Measurements from ENCODE around the gene PKN3. TPM values are rescaled to one million over a fixed set of nuclear protein-coding genes. Genes with fewer than 3 reads are reported as not detected.

The PKN3 gene
- total and polyA plus RNA-seq, 9 of the 15 experiments (the other 6 are each of a cell fraction or from before 2014, with no cell fraction given): 0.82 to 49.2 (median 19.7) TPM

- peak; percentile 67; the same call in 1 of the 2 replicates for TF ChIP-seq STAT6 (CRISPR knock-in tag; IDR thresholded peaks at IDR 0.05)
- TF ChIP-seq ZNF77 (CRISPR knock-in tag; IDR thresholded peaks at IDR 0.05): no peak
- TF ChIP-seq ZNF830 (CRISPR knock-in tag; IDR thresholded peaks at IDR 0.05): no peak
- peak; percentile 96 for TF ChIP-seq HDGF (IDR thresholded peaks at IDR 0.05)
- TF ChIP-seq ESRRB (CRISPR knock-in tag; IDR thresholded peaks at IDR 0.05; ENCODE audit: borderline replicate concordance): no peak
- TF ChIP-seq HNRNPK (IDR thresholded peaks at IDR 0.05; ENCODE audit: low read depth, low read length, poor library complexity, severe bottlenecking): no peak
- no peak for TF ChIP-seq ZNF212 (CRISPR knock-in tag; IDR thresholded peaks at IDR 0.05)
- no peak for TF ChIP-seq ELF2 (CRISPR knock-in tag; IDR thresholded peaks at IDR 0.05)
- TF ChIP-seq DACH1 (IDR thresholded peaks at IDR 0.05; ENCODE audit: partially characterized antibody): no peak
- TF ChIP-seq, protein P1, sequence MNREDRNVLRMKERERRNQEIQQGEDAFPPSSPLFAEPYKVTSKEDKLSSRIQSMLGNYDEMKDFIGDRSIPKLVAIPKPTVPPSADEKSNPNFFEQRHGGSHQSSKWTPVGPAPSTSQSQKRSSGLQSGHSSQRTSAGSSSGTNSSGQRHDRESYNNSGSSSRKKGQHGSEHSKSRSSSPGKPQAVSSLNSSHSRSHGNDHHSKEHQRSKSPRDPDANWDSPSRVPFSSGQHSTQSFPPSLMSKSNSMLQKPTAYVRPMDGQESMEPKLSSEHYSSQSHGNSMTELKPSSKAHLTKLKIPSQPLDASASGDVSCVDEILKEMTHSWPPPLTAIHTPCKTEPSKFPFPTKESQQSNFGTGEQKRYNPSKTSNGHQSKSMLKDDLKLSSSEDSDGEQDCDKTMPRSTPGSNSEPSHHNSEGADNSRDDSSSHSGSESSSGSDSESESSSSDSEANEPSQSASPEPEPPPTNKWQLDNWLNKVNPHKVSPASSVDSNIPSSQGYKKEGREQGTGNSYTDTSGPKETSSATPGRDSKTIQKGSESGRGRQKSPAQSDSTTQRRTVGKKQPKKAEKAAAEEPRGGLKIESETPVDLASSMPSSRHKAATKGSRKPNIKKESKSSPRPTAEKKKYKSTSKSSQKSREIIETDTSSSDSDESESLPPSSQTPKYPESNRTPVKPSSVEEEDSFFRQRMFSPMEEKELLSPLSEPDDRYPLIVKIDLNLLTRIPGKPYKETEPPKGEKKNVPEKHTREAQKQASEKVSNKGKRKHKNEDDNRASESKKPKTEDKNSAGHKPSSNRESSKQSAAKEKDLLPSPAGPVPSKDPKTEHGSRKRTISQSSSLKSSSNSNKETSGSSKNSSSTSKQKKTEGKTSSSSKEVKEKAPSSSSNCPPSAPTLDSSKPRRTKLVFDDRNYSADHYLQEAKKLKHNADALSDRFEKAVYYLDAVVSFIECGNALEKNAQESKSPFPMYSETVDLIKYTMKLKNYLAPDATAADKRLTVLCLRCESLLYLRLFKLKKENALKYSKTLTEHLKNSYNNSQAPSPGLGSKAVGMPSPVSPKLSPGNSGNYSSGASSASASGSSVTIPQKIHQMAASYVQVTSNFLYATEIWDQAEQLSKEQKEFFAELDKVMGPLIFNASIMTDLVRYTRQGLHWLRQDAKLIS (CRISPR knock-in tag; IDR thresholded peaks at IDR 0.05): peak; percentile 33; the same call in 1 of the 2 replicates
- TF ChIP-seq SMARCB1 (IDR thresholded peaks at IDR 0.05; ENCODE audit: insufficient read length, low read depth): no peak
- no peak for TF ChIP-seq TCF7 (IDR thresholded peaks at IDR 0.05; ENCODE audit: borderline replicate concordance)
- TF ChIP-seq MLLT1 (IDR thresholded peaks at IDR 0.05): 0 out of 4 replicates have a peak, but pooled peaks of 1 of the 2 experiments have one; percentile 60
- no peak for TF ChIP-seq TAF1 (IDR thresholded peaks at IDR 0.05; ENCODE audit: control insufficient read depth, extremely low read depth, insufficient read depth, low read length, severe bottlenecking)
- TF ChIP-seq HCFC1 (IDR thresholded peaks at IDR 0.05; ENCODE audit: low read depth, low read length): 0 out of 2 replicates have a peak, but pooled peaks have one; percentile 17
- no peak for TF ChIP-seq MTF1 (CRISPR knock-in tag; IDR thresholded peaks at IDR 0.05; ENCODE audit: borderline replicate concordance)
- TF ChIP-seq RCOR1 (IDR thresholded peaks at IDR 0.05; ENCODE audit: borderline replicate concordance in 1 of 2, low read depth in 2 of 2, low read length in 2 of 2): no peak
- TF ChIP-seq TRIM24 (IDR thresholded peaks at IDR 0.05): no peak
- TF ChIP-seq TEAD1 (CRISPR knock-in tag; IDR thresholded peaks at IDR 0.05): peak in 1 of 2 experiments; percentile 45; a peak in 1 of 4 replicates
- TF ChIP-seq NCOA6 (IDR thresholded peaks at IDR 0.05): no peak
- no peak for TF ChIP-seq MCM5 (IDR thresholded peaks at IDR 0.05; ENCODE audit: low read depth)
These were observed 12.3 kb upstream of the PKN3 start (continued) for GRCh38 chr9:128689820-128690683.

Measured in K562 (cell line).